NT2/D1 (cell line): ENCODE results near the gene NHLH2.

ENCODE experiments used
- SUZ12 ChIP-seq: IDR thresholded peaks from 2 replicates; pipeline ENCODE4 v1.6.1; 2011; ENCODE audit not compliant: insufficient read length, insufficient read depth; ENCODE audit errors: extremely low read depth
- YY1 ChIP-seq: IDR thresholded peaks from 2 replicates; pipeline ENCODE4 v1.6.1; 2011; ENCODE audit not compliant: insufficient read length, insufficient read depth
- ZNF274 ChIP-seq: IDR thresholded peaks from 2 replicates; pipeline ENCODE4 v1.6.1; 2011; ENCODE audit warnings: mild to moderate bottlenecking, low read depth, low read length

DNA sequence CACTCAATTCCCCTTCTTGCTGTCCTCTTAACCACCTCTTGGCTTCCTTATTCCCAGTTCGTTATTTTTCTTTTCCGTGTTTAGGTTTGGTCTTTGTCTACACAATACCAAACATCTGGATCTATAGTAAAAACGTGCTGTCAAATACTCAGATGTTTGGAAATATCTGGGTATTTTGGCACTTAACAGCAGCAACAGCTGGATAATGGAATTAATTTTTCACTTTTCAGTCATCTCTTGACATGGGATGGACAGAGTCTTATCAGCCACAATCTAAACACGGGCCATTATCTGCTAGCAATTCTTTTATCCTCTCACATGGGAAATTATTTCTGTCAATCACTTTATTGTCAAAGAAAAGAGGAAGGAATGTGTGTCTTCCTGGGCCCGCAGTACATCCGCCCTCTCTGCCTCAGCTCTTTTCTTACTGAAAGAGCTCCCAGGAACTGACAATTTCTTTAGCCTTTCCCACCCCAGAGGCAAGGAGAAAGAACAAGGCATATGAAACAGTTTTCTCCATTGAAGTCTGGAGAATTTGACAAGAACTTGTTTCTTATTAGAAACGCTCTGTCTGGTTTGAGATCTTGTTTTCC is 13.4 kb downstream of the NHLH2 start:
- TF ChIP-seq ZNF274 (no peak), YY1 (no peak), SUZ12 (no peak)
